Psoas muscle (tissue), 8 donors: ENCODE data around the gene XPNPEP1. TPM values are rescaled to one million over a fixed set of nuclear protein-coding genes. Genes with fewer than 3 reads are reported as not detected.

Source experiments
- ATAC-seq, 4 donors: fragments of 200-7000 bp; cut with Tn5 transposase; one replicate each; pipeline ENCODE4 v1.9.1; 2020; ENCODE audit warnings: moderate library complexity in 3 of 4, mild to moderate bottlenecking in 2 of 4
- DNase-seq, 2 donors: peaks; one replicate each; pipeline ENCODE4 v3.0.0-alpha.2; 2020
- H3K27ac ChIP-seq: fragments of 200-600 bp; one replicate; pipeline ENCODE4 v1.8.0; 2022
- H3K27me3 ChIP-seq, 3 donors: fragments of 200-600 bp in 1 of 3; one replicate each; pipeline versions ENCODE4 v1.6.1 to v1.8.0; 2013 to 2022; ENCODE audit warnings: low read length in 2 of 3, mild to moderate bottlenecking in 2 of 3, moderate library complexity in 1 of 3; ENCODE audit not compliant: insufficient read depth in 3 of 3
- H3K36me3 ChIP-seq, 2 donors: fragments of 200-600 bp in 1 of 2; one replicate each; pipeline versions ENCODE4 v1.6.1 to v1.8.0; 2013 to 2022; ENCODE audit warnings: low read depth in 1 of 2, mild to moderate bottlenecking in 1 of 2, moderate library complexity in 1 of 2; ENCODE audit not compliant: insufficient read depth in 1 of 2
- H3K4me1 ChIP-seq: fragments of 200-600 bp; one replicate; pipeline ENCODE4 v1.8.0; 2022
- H3K4me3 ChIP-seq: fragments of 200-600 bp; one replicate; pipeline ENCODE4 v1.8.0; 2022; ENCODE audit warnings: mild to moderate bottlenecking
- H3K9me3 ChIP-seq: fragments of 200-600 bp; one replicate; pipeline ENCODE4 v1.8.0; 2022
- CTCF ChIP-seq: fragments of 200-600 bp; IDR thresholded peaks from one replicate; pipeline ENCODE4 v1.8.0; 2022; ENCODE audit warnings: antibody characterized with exemption
- WGBS, 3 donors: extraction: QIAGEN DNeasy Blood & Tissue Kit; methylation state at CpG; one replicate each; pipeline versions ENCODE4 v1.1.6 to v1.1.7; 2013; 5-methylcytosine and 5-hydroxymethylcytosine counted together
- intact Hi-C, 2 donors: fragments of 100-400 bp; cut with DNase I; formaldehyde crosslinking; loops; one replicate each; pipeline versions ENCODE4 v1.11.0 to v1.14.2; 2022
- polyA plus RNA-seq, 3 donors: library from polyadenylated mRNA; stranded (reverse); fragments of 200-250 nt; gene quantifications; one replicate each; pipeline ENCODE4 v1.2.3, GENCODE V29; 2013
- total RNA-seq, 4 donors: library from RNA; stranded (reverse); fragmentation: NEBNext Ultra II Directional in 2 of 4; extraction: Animal tissue kit (Norgen Biotek cat#: 25700) in 2 of 4; gene quantifications; one replicate each; pipeline versions ENCODE4 v1.2.1 to v1.2.4, GENCODE V29; 2021 to 2023
- donor health status: healthy with polysubstance abuse.
- donor health status: DM: no; HTN: no; CAD: no; lungs with moderate emphysema.
- donor health status: Bipolar disorder and iron deficiency.
- donor health status: healthy.
- donor health status: DM: yes; HTN: yes; CAD: no.
- donor health status: DM: no; HTN: no; CAD: no.
- donor health status: DM: no; HTN: no; CAD: no.
- donor health status: DM: yes; HTN: yes; CAD: no.

XPNPEP1 gene
- total and polyA plus RNA-seq, 7 donors, result 22.6 to 62.3 (median 37.3) TPM

- TF ChIP-seq CTCF, result no peak
- Histone ChIP-seq H3K36me3 (peaks cover 19 to 56% of the 10 kb centered on the region in 2 donors), H3K9me3 (peaks cover 10% of the 10 kb centered on the region), H3K4me3 (no peak overlapping the region), H3K27me3 (no peaks in the 10 kb centered on the region), H3K27ac (no peak overlapping the region), H3K4me1 (no peaks in the 10 kb centered on the region)
- no peak for ATAC-seq
- DNase-seq, result no peak
- intact Hi-C loops, result no loop called here
Measured at GRCh38 chr10:109862738-109863137, 60.6 kb downstream of the XPNPEP1 start.

DNA sequence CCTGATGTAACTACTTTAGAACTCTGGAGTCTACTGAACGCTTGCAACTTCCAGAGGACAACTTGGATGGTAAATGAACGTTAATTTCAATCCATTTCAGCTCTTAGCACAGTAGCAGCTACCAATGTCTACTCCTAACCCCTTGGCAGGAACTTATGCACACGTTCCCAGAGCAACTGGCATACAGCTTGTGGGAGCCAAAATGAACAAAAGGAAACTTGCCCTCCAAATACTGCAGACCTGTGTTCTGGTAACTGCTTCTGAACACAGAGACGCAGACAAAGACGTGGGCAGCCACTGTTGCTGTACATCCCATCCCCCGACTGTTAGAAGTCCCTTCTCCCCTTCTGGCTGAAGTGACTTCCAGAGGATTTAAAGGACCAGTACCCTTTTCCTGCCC, 61.3 kb downstream of the XPNPEP1 start:
- peaks cover 16 to 49% of the 10 kb centered on the region in 2 donors for H3K36me3 ChIP-seq
- intact Hi-C loops, result no loop called here
- DNase-seq (no peak), ATAC-seq (no peak)
- no peak overlapping the region for H3K27ac ChIP-seq
- 38 to 51% (median 40%) methylated on average over 6 of the region's 6 CpGs for WGBS, 3 donors
- no peak overlapping the region for H3K4me3 ChIP-seq
- no peaks in the 10 kb centered on the region for H3K27me3 ChIP-seq
- peaks cover 10% of the 10 kb centered on the region for H3K9me3 ChIP-seq
- H3K4me1 ChIP-seq, result no peaks in the 10 kb centered on the region
- no peak for TF ChIP-seq CTCF

GRCh38 chr10:109861081-109861480, 62.2 kb downstream of the XPNPEP1 start:
- no peaks in the 10 kb centered on the region for H3K27me3 ChIP-seq
- H3K36me3 ChIP-seq, result peaks cover 13 to 40% of the 10 kb centered on the region in 2 donors
- DNase-seq, result no peak
- no peak overlapping the region for H3K4me3 ChIP-seq
- no peak overlapping the region for H3K27ac ChIP-seq
- intact Hi-C loops, result no loop called here
- peaks cover 10% of the 10 kb centered on the region for H3K9me3 ChIP-seq
- WGBS, 3 donors, result 86 to 91% (median 88%) methylated on average over 4 of the region's 4 CpGs
- no peak for TF ChIP-seq CTCF
- H3K4me1 ChIP-seq, result no peaks in the 10 kb centered on the region
- no peak for ATAC-seq

- intact Hi-C loops, result no loop called here
- Histone ChIP-seq H3K4me1 (no peaks in the 10 kb centered on the region), H3K9me3 (peaks cover 10% of the 10 kb centered on the region), H3K27me3 (no peaks in the 10 kb centered on the region), H3K27ac (no peak overlapping the region), H3K4me3 (no peak overlapping the region), H3K36me3 (peaks cover 3 to 21% of the 10 kb centered on the region in 2 donors)
- ATAC-seq (no peak), DNase-seq (no peak)
- WGBS, 3 donors, result 97 to 100% (median 100%) methylated on average over 1 of the region's 1 CpG
- no peak for TF ChIP-seq CTCF
Measured at GRCh38 chr10:109859221-109859620, 64.1 kb downstream of the XPNPEP1 start.

- peaks cover 0 to 7% of the 10 kb centered on the region in 2 donors for H3K36me3 ChIP-seq
- 94 to 95% (median 94%) methylated on average over 5 of the region's 5 CpGs for WGBS, 3 donors
- no peak overlapping the region for H3K4me3 ChIP-seq
- no peaks in the 10 kb centered on the region for H3K27me3 ChIP-seq
- peaks cover 5% of the 10 kb centered on the region for H3K4me1 ChIP-seq
- ATAC-seq (no peak), DNase-seq (no peak)
- H3K27ac ChIP-seq, result no peak overlapping the region
- intact Hi-C loops, result no loop called here
- no peak for TF ChIP-seq CTCF
- H3K9me3 ChIP-seq, result no peaks in the 10 kb centered on the region
Measured at GRCh38 chr10:109855746-109856145, 67.6 kb downstream of the XPNPEP1 start.
